ENCODE measurements around the gene ZNF70.

ZNF70 gene

GRCh38 chr22:23690713-23691112, 60.2 kb downstream of the ZNF70 start, which contains the start of gene RGL4:
RGL4 (plus strand) TSS chr22:23691013; CDS start chr22:23692031, 1,018 bp downstream.
- no peak for DNase-seq

- DNase-seq: peak; percentile 10
Observed at GRCh38 chr22:23689414-23689813, 61.5 kb downstream of the ZNF70 start.

Data from activated CD8-positive, alpha-beta memory T cell treated with anti-CD3 and anti-CD28 coated beads, Interleukin-2, amount 50 U/mL, for 48 hours (primary cell).